ENCODE data around the gene KPNA2. TPM values are rescaled to one million over a fixed set of nuclear protein-coding genes. Genes with fewer than 3 reads are reported as not detected.

The KPNA2 gene
- total and polyA plus RNA-seq, 2 of the 13 experiments (the other 11 are each of a cell fraction or from before 2014, with no cell fraction given) = 111 to 305 TPM

- peak; percentile 97 for TF ChIP-seq ZNF547 (CRISPR knock-in tag; IDR thresholded peaks at IDR 0.05)
- 0 out of 2 replicates have a peak, but pooled peaks have one; percentile 73 for TF ChIP-seq JUN (CRISPR knock-in tag; IDR thresholded peaks at IDR 0.05)
- no peak for TF ChIP-seq SYNCRIP (IDR thresholded peaks at IDR 0.05; ENCODE audit: insufficient read depth, low read depth, low read length)
- TF ChIP-seq ZNF367 (CRISPR knock-in tag; IDR thresholded peaks at IDR 0.05; ENCODE audit: borderline replicate concordance) = 0 out of 2 replicates have a peak, but pooled peaks have one; percentile 42
- TF ChIP-seq ZNF574 (CRISPR knock-in tag; IDR thresholded peaks at IDR 0.05) = peak; percentile 87
- peak; percentile 97 for TF ChIP-seq ZNF709 (CRISPR knock-in tag; IDR thresholded peaks at IDR 0.05)
- TF ChIP-seq ZNF512B (CRISPR knock-in tag; IDR thresholded peaks at IDR 0.05; ENCODE audit: borderline replicate concordance) = peak; percentile 82; the same call in 1 of the 2 replicates
- TF ChIP-seq ZSCAN12 (CRISPR knock-in tag; IDR thresholded peaks at IDR 0.05) = peak; percentile 61; the same call in 1 of the 2 replicates
- TF ChIP-seq TCF12 (IDR thresholded peaks at IDR 0.05) = no peak
- TF ChIP-seq TCF12 (CRISPR knock-in tag; IDR thresholded peaks at IDR 0.05) = peak; percentile 93
- TF ChIP-seq XBP1 (CRISPR knock-in tag; IDR thresholded peaks at IDR 0.05) = no peak
- peak; percentile 95 for TF ChIP-seq RFXAP (CRISPR knock-in tag; IDR thresholded peaks at IDR 0.05; ENCODE audit: borderline replicate concordance)
- peak; percentile 75; the same call in 1 of the 2 replicates for TF ChIP-seq ZNF670 (CRISPR knock-in tag; IDR thresholded peaks at IDR 0.05; ENCODE audit: borderline replicate concordance)
- TF ChIP-seq HINFP (CRISPR knock-in tag; IDR thresholded peaks at IDR 0.05; ENCODE audit: low read depth) = peak; percentile 61; the same call in 1 of the 2 replicates
- peak; percentile 77 for TF ChIP-seq ZBTB2 (CRISPR knock-in tag; IDR thresholded peaks at IDR 0.05; ENCODE audit: low read depth)
- peak; percentile 86; the same call in 1 of the 2 replicates for TF ChIP-seq BATF2 (CRISPR knock-in tag; IDR thresholded peaks at IDR 0.05)
- peak; percentile 18; the same call in 1 of the 2 replicates for TF ChIP-seq SRF (IDR thresholded peaks at IDR 0.05; ENCODE audit: low read depth, low read length)
- peak; percentile 71 for TF ChIP-seq CEBPG (CRISPR knock-in tag; IDR thresholded peaks at IDR 0.05)
- peak; percentile 74; the same call in 1 of the 2 replicates for TF ChIP-seq CREBL2 (CRISPR knock-in tag; IDR thresholded peaks at IDR 0.05; ENCODE audit: borderline replicate concordance)
- no peak for TF ChIP-seq MLLT10 (CRISPR knock-in tag; IDR thresholded peaks at IDR 0.05)
These were observed 15.7 kb upstream of the KPNA2 start (continued) for GRCh38 chr17:68019675-68020408.

All from HepG2 (cell line).